ENCODE results near the gene FAM240B. TPM values are rescaled to one million over a fixed set of nuclear protein-coding genes. Genes with fewer than 3 reads are reported as not detected.

Gene FAM240B
- total and polyA plus RNA-seq, 2 of the 13 experiments (the other 11 are each of a cell fraction or from before 2014, with no cell fraction given): not detected

DNA sequence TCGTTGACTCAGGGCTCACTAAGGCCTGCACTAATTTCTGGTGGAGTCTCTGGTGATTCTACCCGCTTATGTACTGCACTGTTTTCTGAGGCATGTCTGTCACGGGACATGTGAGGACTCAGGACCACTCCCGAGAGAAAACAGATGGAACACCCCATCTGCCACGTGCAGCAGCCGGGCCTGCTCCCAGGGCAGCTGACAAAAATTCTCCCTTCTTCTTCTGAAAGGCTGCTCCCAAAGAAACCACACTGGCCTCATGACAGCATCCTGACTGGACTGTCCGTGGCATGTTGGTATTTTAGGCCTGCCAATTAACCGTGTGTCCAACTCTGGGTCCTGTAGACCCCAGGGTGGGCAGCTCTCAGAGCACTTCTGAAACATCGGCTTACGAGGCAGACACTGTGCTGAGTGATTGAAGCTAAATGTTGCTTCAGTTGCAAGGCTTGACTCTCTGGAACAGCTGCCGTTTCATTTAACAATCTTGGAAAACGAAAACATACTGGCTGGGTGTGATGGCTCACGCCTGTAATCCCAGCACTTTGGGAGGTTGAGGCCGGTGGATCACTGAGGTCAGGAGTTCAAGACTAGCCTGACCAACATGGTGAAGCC is 39.0 kb downstream of the FAM240B start:
- DNase-seq (ENCODE audit: low spot score) (no peak), FAIRE-seq (no peak), ATAC-seq (no peak)
- H3K27me3 ChIP-seq (ENCODE audit: control insufficient read depth in 1 of 2, insufficient read depth in 2 of 2, low read length in 2 of 2): peaks cover 4 to 68% of the 10 kb centered on the region in 2 experiments; a peak in 4 of 5 replicates
- H3K9me3 ChIP-seq (ENCODE audit: low read length): no peaks in the 10 kb centered on the region
- no peak overlapping the region for H3K27ac ChIP-seq (ENCODE audit: extremely low read length, insufficient read depth, low read length)
- no TSS peak for BruUV-seq (replicated peaks)
- no peaks in the 10 kb centered on the region for H4K20me1 ChIP-seq (ENCODE audit: insufficient read depth, low read length)
- no peak overlapping the region for H3K4me2 ChIP-seq (ENCODE audit: low read depth, low read length)
- no peak overlapping the region for H3K9ac ChIP-seq (ENCODE audit: insufficient read depth, low read depth, low read length)
- no peaks in the 10 kb centered on the region for H3K36me3 ChIP-seq (replicated peaks in 1 of 2; ENCODE audit: control insufficient read depth in 1 of 2, insufficient read depth in 2 of 2, low read length in 2 of 2)
- TF ChIP-seq, protein P1, sequence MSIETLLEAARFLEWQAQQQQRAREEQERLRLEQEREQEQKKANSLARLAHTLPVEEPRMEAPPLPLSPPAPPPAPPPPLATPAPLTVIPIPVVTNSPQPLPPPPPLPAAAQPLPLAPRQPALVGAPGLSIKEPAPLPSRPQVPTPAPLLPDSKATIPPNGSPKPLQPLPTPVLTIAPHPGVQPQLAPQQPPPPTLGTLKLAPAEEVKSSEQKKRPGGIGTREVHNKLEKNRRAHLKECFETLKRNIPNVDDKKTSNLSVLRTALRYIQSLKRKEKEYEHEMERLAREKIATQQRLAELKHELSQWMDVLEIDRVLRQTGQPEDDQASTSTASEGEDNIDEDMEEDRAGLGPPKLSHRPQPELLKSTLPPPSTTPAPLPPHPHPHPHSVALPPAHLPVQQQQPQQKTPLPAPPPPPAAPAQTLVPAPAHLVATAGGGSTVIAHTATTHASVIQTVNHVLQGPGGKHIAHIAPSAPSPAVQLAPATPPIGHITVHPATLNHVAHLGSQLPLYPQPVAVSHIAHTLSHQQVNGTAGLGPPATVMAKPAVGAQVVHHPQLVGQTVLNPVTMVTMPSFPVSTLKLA (IDR thresholded peaks at IDR 0.05): peak; percentile 55
- TF ChIP-seq PHF8 (CRISPR knock-in tag; IDR thresholded peaks at IDR 0.05): no peak
- TF ChIP-seq, protein P2, sequence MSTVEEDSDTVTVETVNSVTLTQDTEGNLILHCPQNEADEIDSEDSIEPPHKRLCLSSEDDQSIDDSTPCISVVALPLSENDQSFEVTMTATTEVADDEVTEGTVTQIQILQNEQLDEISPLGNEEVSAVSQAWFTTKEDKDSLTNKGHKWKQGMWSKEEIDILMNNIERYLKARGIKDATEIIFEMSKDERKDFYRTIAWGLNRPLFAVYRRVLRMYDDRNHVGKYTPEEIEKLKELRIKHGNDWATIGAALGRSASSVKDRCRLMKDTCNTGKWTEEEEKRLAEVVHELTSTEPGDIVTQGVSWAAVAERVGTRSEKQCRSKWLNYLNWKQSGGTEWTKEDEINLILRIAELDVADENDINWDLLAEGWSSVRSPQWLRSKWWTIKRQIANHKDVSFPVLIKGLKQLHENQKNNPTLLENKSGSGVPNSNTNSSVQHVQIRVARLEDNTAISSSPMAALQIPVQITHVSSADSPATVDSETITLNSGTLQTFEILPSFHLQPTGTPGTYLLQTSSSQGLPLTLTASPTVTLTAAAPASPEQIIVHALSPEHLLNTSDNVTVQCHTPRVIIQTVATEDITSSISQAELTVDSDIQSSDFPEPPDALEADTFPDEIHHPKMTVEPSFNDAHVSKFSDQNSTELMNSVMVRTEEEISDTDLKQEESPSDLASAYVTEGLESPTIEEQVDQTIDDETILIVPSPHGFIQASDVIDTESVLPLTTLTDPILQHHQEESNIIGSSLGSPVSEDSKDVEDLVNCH (CRISPR knock-in tag; IDR thresholded peaks at IDR 0.05): no peak
- no peak for TF ChIP-seq KLF16 (CRISPR knock-in tag; IDR thresholded peaks at IDR 0.05)
- TF ChIP-seq ZNF713 (CRISPR knock-in tag; IDR thresholded peaks at IDR 0.05): no peak
- no peaks in the 10 kb centered on the region for H3K79me2 ChIP-seq (ENCODE audit: insufficient read depth, low read length)
- ChIA-PET CTCF (ENCODE audit: low intra/inter-chr PET ratio, low total read pairs) (no interaction called here), POLR2A (no interaction called here)
- intact Hi-C loops (cut with micrococcal nuclease; ENCODE audit: unreplicated experiment) (no loop called here), in situ Hi-C loops (cut with HindIII; ENCODE audit: extremely low pct_ligation_motif_present, low pct_unique_long_range_greater_than_20kb) (no loop called here)
- no peaks in the 10 kb centered on the region for H3K4me1 ChIP-seq (ENCODE audit: insufficient read depth, low read length)
- WGBS (ENCODE audit: low lambda C conversion rate): 22% methylated on average over 9 of the region's 14 CpGs
- no peak overlapping the region for H3K4me3 ChIP-seq (replicated peaks in 1 of 3; ENCODE audit: insufficient read depth in 1 of 3, low read depth in 2 of 3, low read length in 3 of 3)
- H2AFZ ChIP-seq (ENCODE audit: low read length): no peak overlapping the region
